Skeletal muscle cell (primary cell): ENCODE results near the gene FHIT.

Source experiments
- DNase-seq: peaks from one replicate; pipeline ENCODE4 v3.0.0-alpha.2; 2010; ENCODE audit warnings: low read depth
- H3K4me3 ChIP-seq: 2 replicates; pipeline ENCODE4 v1.5.1; 2011; ENCODE audit warnings: low read depth, mild to moderate bottlenecking, control low read depth, low read length, moderate library complexity

The FHIT gene

DNA sequence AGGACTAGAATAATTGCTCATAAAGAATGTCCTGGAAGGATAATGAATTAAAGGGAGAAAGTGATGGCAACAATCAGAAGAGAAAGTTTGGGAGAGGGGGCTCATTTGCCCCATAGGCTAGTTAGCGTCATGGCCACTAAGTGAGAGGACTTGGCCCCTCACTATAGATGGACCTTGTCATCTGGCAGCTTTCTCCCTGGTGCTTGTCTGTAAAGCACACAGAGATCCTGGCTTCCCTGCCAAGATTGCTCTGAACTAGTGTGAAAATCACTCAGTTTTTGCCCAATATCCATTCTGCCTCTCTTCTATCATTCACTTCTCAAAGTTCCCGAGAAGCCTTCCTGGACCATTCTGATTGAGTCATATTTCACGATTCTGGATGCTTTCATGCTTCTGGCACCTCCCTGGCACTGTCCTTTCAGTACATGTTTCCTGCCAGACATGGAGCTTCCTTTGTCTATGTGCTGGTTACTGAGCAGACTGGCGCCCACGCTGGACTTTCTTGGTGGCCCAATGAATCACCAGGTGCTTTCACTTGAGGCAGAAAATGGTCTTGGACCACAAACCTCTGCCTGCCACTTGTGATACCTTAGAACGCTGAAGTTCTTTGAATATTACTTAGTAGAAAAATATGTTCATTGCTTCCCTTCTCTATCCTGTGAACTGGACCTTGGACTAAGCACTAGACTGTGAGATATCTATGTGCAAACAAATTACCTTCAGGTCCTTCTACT, 1491.8 kb downstream of the FHIT start:
- no peak for DNase-seq
- no peak overlapping the region for H3K4me3 ChIP-seq

DNA sequence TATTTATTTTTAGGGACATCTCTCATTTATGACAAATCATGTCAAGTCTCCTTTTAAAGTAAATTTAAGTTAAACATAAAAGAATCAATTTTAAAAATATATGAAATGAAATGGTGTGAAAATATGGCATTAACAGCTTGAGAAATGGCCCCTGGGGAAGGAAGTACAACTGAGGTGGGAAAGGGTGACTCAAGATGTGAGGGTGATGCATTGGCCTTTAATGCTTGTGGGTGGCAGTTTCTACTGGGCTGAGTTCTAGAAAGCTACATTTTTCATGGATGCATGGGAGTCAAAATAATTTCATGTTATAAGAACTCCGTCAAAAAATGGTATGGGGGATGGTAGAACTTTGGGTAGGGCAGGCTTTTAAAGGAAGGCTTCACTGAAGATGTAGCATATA, 1492.6 kb downstream of the FHIT start:
- DNase-seq: no peak
- no peak overlapping the region for H3K4me3 ChIP-seq

DNA sequence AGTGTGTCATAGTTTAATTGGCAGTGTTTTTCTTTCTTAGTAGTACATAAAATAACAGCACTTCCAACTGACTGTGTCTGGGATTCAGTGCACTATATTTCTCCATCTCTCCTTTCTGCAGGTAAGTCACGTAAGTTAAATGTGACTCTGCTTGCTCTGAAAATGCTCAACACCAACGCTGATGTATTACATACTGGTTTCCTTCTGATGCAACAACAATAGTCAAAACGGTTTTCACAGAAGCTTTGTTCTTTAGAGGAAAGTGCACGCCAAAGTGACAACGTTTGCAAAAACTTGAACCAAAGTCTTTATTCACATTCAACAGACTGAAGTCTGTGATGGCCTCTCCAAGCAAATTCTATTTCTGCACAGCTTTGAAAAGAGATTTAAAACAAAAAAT, 1494.3 kb downstream of the FHIT start:
- no peak overlapping the region for H3K4me3 ChIP-seq
- no peak for DNase-seq

DNA sequence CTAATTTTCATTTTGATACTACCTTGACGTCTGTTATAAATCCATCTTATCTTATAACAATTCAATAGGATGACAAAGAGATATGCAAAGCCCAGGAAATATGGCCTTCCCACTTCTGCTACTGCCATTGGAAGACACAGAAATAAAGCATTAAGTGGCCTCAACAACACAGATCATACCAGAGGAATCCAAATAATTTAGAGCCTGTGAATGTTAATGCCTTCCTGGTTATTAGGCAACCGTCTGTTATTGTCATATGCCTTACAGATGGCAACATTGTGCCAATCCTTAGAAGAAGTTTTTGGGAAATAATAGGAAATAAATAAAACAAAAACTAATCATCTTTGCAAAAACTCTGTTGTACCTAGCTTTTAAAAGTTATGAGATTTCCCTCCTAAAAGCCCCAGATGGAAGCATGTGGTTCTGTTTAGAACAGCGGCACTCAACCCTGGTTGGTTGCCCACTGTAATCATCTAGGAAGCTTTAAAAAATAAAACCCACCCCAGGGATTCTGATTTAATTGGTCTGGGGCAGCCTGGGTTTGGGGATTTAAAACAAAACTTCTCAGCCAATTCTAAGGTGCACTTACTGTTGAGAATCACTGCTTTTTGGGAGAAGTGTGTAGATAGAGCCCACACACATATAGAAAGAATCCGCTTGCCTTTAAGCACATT, 1496.7 kb downstream of the FHIT start:
- H3K4me3 ChIP-seq: no peak overlapping the region
- no peak for DNase-seq

DNA sequence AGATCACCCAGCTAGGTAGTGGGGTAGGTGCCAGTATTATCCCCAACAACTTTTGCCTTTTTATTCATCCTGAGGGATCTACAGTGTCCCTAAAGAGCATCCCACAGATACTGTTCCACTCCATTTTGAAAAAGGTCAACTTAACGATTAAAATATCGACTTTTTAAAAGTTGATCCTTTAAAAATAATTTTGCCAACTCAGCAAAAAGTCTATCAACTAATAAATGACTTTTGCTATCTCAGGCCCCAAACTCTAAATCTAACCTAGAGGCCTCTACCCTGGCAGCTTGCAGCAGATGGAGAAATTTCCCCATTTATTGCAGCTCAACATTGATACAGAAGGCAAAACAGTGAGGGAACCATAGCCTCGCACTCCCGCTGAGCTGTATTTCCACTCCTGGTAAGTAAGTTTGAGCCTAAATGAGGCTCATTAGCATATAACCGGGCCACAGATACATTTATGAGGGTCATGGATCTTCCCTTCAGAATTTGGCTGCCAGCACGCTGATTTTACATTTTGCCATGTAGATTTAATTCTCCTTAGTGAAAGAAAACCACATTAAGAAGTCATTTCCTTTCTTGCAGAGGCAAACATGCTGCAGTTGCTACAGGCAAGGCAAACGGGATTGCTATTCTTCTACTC, 1497.3 kb downstream of the FHIT start:
- H3K4me3 ChIP-seq: no peak overlapping the region
- no peak for DNase-seq

DNA sequence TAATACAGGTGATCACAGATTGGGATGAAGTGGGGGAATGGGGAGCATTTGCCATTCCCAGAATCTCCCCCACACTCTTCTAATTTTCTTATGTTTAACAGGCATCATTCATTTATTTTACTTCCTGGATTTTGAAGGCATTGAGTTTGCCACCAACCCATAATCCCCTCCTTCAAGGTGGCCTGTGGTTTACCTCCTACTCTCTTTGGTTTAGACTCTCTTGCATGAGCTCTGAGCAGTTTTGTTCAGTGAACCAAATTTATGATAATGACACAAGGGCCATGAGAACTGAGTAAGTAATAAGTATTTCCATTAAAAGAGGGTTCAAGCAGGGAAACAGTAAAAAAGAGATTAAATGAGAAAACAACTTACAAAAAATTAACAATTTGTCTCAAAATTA, 1498.3 kb downstream of the FHIT start:
- no peak for DNase-seq
- H3K4me3 ChIP-seq: no peak overlapping the region

DNA sequence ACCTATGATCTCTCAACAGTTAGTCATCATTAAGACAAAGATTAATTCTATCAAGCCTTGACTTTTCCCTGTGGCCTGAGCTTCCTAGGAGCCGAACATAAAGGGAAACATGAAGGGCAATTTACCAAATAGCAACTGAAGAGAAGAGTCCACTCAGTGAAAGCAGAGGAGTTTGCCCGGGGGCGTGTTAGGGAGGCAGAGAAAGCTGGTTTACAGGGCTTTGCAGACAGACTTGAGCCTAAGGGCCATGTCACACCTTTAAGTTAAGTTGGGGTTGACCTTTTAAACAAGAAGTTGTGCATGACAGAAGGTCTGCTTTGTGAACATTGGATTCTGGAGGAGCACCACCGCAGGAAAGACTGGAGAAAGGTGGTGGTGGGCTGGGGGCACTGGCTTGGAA, 1499.6 kb downstream of the FHIT start:
- no peak overlapping the region for H3K4me3 ChIP-seq
- no peak for DNase-seq

DNA sequence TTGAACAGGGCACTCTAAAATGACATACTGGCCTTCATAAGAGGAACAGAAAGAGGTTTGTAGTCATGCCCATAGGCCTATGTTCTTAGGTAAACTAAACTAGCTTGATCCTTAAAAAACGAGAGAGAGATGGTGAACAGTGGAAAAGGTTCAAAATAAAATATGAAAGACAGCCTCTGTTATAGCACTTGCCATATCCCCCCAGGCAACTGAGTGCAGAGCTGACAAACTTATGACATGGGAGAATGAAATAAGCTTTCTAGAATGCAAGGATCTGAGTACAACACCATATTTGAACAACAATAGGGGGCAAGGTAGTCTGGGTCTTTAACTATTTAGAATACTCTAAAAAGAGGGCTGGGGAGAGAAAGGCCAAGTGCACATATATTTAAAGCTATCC, 1500.9 kb downstream of the FHIT start:
- no peak overlapping the region for H3K4me3 ChIP-seq
- DNase-seq: no peak

DNA sequence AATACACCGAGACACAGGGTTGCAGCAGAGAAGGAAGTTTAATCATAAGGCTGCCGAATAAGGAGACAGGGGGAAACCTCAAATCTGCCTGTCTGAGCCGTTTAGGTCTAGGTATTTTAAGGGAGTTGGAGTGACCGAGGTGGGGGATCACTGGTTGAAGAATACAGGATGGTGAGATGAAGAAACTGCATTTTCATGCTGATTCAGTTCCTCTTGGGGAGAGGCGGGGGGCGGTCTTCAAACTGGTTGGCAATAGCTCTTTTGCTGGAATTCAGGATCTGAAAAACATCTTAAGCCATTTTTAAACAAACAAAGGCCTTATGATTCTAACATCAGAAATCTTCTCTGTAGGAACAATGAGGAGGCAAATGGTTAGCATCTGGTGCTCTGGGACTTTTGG, 1502.0 kb downstream of the FHIT start:
- H3K4me3 ChIP-seq: no peak overlapping the region
- DNase-seq: no peak

DNA sequence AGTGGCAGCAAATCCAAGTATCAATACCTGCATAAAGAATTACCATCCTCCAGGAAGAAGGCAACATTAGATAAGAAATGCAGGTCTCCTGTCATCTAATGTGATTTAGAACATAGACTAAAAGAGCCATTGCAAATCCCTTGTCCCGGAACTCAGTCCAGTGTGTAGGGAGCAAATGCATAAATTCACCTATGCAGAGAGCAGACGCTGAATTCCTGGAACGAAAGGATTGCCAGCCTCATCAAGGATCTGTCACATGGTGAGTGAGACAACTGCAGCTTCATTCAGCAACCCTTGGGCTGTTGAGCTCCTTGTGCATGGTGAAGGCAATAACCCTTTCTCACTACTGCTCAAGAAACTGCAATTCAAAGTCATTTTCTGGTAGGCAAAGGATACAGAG, 1504.7 kb downstream of the FHIT start:
- H3K4me3 ChIP-seq: no peak overlapping the region
- DNase-seq: no peak

DNA sequence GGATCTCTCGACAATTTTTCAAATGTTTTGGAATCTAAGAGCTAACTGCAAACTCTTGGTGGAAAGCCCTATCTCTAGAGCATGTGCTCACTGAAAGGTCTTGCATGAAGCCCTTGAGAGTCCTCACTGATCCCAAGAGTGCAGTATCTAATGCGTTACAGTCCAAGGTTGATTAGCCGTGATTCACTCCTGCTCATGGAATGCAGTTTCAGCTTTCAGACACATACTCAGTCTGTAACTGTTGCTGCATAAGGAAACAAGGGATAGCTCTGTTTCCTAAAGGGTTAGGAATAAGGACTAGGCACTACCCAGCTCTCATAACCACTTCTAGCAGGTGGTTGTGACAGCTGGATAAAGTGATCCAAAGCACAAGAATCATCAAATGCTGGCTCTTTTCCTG, 1514.0 kb downstream of the FHIT start:
- peak; percentile 7 for DNase-seq

DNA sequence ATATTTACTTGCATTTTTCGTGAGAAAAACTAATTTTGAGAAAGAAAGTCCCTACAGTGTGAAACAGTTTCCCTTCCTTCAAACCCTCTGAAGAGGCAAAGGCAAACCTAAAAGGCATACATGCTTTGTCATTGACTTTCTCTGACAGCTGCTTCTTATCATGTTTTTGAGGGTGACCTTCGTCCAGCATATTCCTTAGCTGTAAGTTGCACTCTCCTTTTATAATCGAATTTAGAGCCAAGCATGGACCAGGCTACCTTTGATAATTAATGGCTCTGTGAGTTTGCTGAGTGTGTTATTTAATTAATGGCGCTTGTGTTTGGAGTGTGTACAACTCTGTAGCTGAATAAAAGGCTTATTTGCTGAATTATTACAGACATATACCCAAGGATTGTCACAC, 1517.2 kb downstream of the FHIT start:
- H3K4me3 ChIP-seq: no peak overlapping the region
- no peak for DNase-seq

More for the DNA sequence above, 1514.0 kb downstream of the FHIT start:
- H3K4me3 ChIP-seq: no peak overlapping the region

DNA sequence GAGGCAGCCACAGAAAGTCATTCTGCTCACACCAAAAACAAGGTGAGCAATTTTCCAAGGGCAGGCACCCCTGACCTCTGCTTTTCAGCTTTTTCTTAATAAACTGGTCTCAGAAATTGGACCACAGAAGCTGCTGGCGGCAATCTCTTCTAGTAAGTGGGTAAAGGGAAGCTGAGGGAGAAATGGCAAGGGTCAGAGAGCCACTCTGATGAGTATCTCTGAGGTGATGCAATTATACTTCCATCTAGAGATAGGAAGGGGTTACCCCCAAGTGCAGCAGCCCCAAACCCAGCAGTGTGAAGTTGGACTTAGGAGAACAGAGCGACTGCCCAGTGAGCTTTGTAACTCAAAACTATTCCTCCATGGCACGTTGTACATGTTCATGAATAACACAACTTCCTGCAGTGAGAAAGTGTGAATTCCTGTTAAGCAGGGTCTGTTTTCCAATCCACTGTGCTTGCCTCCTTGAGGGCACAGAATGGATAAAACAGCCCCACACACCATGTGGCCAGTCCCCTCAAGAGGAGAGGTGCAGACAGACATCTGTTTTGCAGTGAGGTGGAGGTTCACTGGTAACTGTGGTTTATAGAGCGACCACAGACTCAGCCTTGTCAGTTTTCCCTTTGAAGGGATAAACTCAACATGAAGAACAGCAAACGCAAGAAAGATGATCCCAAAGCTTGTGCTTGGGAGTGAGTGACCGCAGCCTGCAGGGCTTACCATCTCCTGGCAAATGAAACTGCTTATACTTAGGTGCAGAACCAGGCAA, 1518.0 kb downstream of the FHIT start:
- no peak for DNase-seq
- H3K4me3 ChIP-seq: no peak overlapping the region

DNA sequence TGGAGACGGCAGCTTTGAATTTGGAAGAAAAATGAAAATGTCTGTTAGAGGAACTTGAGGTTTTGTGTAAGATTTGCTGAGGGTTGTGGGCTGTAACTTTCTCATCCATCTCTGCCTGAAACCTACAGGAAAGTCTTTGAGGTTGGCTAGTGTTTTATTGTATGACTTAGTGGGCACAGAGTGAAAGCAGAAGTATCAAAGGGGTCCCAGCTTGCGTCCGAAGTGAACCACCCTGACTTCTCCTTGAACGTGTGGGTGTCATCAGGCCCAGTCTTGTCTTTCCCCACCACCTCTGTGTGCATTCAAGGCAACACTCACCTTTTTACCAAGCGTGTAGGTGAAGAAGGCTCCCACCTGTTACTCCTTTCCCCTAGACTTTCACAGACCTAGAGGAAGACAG, 1519.3 kb downstream of the FHIT start:
- no peak for DNase-seq
- no peak overlapping the region for H3K4me3 ChIP-seq

DNA sequence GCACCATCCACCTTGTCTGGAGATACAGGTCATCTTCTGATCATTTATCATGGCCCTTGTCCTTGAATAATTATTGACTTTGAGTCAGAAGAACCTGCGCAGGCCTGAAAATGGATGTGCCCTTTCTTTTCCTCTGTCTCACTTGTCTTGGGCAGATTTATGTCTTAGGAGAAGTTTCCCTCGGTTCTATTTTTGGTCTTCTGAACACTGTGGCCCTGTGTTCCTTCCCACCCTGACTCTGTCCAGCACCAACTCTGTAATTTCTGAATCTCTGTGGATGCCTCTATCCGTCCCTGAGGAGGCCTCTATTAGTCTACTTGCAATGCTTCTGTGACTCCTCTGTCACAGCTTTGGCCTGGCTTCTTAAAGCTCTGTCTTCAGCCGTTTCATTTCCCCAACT, 1520.7 kb downstream of the FHIT start:
- no peak overlapping the region for H3K4me3 ChIP-seq
- no peak for DNase-seq

DNA sequence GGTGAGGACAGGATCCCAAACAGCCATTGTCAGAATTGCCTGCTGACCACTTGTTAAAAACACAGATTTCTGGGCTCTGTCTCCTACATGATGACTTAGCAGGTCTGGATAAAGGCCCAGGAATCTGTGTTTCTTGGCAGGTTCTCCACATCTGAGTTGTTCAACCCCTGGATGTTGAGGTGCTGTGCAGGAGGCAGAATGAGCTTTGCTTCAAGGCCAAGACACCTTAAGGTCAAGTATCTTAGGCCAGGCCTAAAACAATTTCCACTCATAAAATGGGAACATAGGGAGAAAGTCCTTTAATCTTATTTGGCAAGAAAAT, 1522.7 kb downstream of the FHIT start:
- no peak overlapping the region for H3K4me3 ChIP-seq
- no peak for DNase-seq

DNA sequence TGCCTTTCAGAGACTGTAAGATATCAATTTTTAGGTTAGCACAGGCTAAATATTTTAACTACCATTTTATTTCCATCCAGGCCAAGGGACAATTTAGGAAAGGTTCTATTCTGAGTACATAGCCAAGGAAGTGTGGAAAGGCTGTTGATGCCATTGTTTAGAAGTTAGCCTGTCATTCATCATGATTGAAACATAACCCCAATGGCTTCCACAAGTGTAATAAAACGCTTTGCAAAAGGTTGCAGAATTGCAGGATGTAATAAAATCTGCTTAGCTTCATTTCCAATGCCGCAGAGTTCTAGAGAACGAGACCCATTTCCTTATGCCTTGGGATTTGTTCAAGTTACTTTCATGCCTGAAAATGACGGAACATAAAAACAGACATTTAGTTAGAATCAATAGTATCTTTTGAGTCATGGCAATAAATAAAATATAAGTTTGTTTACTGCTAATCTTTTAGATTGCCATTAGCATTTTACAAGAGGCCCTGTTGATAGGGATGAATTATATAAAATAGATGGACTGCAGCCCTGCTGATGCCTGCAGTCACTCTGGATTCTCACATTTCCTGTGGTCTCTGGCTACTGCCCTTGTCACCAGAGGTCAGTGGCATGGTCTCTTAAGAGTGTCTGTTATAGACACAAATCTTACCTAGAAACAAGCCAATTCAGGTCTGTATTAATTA, 1523.2 kb downstream of the FHIT start:
- no peak for DNase-seq
- H3K4me3 ChIP-seq: no peak overlapping the region

DNA sequence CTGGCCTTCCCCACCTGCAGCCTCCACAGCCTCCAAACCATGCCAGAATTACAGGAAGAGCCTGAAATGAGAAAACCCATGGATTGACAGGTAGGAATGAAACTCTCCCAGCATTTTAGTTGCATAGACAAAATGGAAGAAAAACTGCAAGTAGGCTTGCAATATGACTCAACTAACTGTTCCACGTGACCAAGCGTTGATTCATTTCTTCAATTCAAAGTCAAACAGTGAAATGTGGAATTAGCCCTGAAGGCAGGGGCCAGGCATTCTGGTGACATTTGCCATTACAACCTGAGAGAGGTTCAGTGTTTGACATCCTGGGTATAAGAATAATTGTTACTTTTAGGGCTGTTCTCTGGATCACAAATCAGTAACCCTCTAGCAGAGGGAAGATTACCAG, 1525.0 kb downstream of the FHIT start:
- no peak for DNase-seq
- H3K4me3 ChIP-seq: no peak overlapping the region

DNA sequence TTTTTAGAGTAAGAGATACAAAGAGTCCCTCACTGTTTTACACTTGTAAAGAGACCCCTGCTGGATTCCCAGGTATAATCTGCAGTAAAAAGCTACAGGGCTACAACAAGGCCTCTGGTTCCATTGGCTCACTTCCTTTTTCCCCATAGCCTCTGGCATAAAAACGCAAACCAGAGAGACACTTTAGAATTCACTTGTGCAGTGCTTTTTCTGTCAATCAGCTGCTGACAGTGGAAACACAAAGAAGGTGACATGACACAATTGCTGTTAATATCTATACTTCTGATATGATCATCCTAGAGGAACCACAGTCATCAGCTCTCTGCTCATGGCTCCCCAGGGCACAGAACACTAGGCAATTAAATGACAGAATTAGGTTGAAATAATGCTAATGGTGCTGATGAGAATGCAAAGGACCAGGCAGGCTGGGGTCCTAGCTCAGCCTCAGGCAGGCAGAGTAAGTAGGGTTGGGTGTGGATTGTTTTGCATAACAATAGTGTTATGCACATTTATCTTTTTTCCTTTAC, 1533.5 kb downstream of the FHIT start:
- DNase-seq: no peak
- H3K4me3 ChIP-seq: no peak overlapping the region

DNA sequence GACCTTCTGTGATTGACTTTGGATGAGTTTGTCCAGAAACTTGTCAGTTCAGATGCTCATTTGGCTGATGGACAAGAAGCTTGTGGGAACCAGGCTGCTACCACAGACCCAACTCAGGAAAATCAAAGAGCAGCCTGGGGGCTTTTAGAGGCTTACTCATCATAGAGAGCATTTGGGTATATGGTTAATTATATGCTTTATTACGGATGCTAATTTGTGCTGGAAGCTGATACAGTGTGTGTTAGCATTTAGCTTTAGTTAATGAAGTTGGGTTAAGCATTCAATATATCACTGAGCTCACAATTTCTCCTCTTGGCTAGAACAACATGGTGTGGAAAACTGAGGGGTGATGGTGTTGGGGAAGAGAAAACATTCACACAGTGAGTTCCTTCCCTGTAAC, 1537.2 kb downstream of the FHIT start:
- DNase-seq: no peak
- H3K4me3 ChIP-seq: no peak overlapping the region
